GM10248 (cell line): Measurements from ENCODE around the gene MAP1LC3B.
"Not testable (repeated sequence)": the region's sequence is repeated elsewhere in the genome, so short reads cannot be mapped to it uniquely, and the experiment has no call there.

Experiments used
- CTCF ChIA-PET: fragments of 300-600 bp; sonication (Branson Sonifier 250); formaldehyde crosslinking; extraction: SDS; loops from one replicate; lab custom pipeline; 2021; ENCODE audit warnings: antibody characterized with exemption; lab: Yijun Ruan, JAX
- POLR2A ChIA-PET: fragments of 350-650 bp; sonication (Branson Sonifier 250); formaldehyde crosslinking; extraction: SDS; loops from one replicate; lab custom pipeline; 2020; ENCODE audit warnings: antibody characterized with exemption; lab: Yijun Ruan, JAX
- DNase-seq: peaks from one replicate; pipeline ENCODE4 v3.0.0; 2012; ENCODE audit errors: extremely low spot score
- TF ChIP-seq, protein P1 (sequence below): IDR thresholded peaks from 2 replicates; pipeline ENCODE4 v1.5.1; 2012; ENCODE audit warnings: mild to moderate bottlenecking, low read depth; ENCODE audit errors: extremely low read depth, missing control alignments, control extremely low read depth

The MAP1LC3B gene

DNA sequence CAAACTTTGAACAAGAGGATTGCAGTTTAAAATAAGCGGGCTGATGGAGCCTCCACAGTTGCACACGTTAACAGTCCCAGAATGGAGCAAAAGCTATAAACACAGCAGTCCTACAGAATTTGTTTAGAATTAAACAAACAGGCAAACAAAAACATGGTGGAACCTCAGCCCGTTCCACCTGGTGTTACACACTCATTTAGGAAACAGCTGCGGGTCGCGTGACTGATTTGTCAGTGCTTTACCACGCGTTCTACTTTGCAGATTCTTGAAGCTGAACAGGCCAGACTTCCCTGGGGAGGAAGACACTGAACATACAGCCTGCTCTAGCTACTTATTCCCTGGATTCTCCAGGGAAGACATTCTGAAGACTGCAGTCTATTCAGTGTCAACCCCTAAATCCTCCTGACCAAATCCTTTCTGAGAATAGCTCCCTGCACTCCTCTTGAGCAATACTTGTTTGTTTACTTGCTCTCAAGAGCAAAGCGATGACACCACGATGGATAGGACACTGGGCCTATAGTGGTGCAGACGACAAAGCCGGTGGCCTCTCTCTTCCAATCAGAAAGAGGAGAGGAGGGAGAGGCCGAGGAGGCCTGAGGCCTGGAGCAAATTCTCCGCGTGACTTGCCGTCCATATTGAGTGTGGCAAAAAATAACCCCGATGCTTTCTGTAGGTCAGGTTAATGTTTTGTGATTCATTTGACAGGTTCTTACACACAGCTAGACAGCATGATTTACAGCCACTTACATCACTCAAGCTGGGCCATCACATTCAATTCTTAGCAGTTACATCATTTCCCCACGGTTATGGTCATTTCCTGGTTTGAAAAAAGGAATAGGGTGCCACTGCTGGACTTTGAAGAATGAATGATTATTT, 4.0 kb upstream of the MAP1LC3B start:
- CTCF ChIA-PET: no interaction called here
- TF ChIP-seq, protein P1, sequence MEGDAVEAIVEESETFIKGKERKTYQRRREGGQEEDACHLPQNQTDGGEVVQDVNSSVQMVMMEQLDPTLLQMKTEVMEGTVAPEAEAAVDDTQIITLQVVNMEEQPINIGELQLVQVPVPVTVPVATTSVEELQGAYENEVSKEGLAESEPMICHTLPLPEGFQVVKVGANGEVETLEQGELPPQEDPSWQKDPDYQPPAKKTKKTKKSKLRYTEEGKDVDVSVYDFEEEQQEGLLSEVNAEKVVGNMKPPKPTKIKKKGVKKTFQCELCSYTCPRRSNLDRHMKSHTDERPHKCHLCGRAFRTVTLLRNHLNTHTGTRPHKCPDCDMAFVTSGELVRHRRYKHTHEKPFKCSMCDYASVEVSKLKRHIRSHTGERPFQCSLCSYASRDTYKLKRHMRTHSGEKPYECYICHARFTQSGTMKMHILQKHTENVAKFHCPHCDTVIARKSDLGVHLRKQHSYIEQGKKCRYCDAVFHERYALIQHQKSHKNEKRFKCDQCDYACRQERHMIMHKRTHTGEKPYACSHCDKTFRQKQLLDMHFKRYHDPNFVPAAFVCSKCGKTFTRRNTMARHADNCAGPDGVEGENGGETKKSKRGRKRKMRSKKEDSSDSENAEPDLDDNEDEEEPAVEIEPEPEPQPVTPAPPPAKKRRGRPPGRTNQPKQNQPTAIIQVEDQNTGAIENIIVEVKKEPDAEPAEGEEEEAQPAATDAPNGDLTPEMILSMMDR: no peak
- peak; percentile 86 for DNase-seq
- POLR2A ChIA-PET: interaction anchor here (1.4 to 1.5 kb wide), 2 partner anchors 12 to 13 kb away, joined by 6 read pairs; no protein-coding TSS in a partner anchor

DNA sequence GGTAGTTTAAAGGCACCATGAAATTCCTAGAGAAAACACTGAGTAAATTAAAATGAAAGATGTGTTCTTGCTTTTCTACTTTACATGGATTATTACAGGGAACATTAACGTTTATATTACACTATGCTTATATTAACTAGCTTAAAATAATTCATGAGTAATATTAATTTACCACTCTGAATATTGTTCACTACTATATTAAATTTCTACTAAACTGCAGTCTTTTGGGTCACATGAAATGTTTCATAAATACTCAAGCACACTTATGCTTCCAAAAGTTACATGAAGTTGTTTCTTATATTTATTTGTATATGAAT, 3.4 kb upstream of the MAP1LC3B start:
- POLR2A ChIA-PET: interaction anchor here (1.4 to 1.5 kb wide), 2 partner anchors 11 to 13 kb away, joined by 6 read pairs; no protein-coding TSS in a partner anchor
- CTCF ChIA-PET: no interaction called here
- no peak for DNase-seq
- TF ChIP-seq, protein P1: no peak

DNA sequence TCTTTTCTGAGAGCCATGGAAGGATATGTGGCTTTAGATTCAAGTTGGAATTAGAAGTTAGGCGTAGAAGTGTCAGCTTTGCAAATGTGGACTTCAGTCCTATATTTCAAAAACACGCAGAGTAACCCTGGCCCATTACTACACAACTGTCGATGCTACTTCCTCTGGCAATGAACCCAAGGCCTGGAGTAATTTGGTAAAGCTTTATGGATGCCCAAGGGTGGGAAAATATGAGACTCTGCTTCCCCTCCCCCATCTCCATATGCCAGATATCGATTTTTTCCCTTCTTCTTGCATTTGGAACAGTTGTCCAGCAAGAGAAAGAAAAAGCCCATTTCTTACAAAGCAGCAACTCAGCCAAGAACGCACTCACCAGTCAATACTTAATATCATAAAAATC, 2.9 kb upstream of the MAP1LC3B start:
- DNase-seq: no peak
- TF ChIP-seq, protein P1: no peak
- ChIA-PET POLR2A (no interaction called here), CTCF (no interaction called here)

DNA sequence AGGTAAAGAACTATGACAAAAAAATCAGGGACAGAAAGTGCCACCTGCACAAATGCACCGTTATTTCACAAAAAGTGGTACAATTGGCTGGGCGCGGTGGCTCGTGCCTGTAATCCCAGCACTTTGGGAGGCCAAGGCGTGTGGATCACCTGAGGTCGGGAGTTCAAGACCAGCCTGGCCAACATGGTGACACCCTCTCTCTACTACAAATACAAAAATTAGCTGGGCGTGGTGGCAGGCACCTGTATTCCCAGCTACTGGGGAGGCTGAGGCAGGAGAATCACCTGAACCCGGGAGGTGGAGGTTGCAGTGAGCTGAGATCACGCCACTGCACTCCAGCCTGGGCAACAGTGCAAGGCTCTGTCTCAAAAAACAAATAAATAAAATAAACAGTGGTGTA, 2.2 kb upstream of the MAP1LC3B start:
- DNase-seq, POLR2A ChIA-PET, CTCF ChIA-PET: not testable (repeated sequence)

DNA sequence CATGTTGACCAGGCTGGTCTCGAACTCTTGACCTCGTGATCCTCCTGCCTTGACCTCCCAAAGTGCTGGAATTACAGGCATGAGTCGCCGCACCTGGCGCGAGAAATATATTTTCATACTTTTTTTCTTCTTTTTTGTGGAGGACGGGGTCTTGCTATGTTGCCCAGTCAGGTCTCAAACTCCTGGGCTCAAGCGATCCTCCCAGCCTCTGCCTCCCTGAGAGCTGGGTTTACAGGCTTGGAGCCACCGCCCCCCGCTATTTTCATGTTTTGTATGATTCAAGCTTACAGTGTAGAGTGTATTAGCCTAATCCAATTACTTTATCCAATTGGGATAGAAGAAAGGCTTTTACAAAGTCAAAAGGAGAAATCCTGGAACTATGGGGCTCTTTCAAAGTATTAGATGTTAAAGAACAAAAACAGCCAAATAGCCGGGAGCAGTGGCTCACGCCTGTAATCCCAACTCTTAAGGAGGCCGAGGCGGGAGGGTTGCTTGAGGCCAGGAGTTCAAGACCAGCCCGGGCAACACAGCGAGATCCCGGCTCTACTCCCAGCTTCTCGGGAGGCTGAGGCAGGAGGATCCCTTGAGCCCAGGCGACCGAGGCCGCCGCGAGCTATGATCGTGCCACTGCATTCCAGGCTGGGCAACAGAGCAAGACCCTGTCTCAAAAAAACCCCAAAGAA, 1.4 kb upstream of the MAP1LC3B start:
- no peak for DNase-seq
- ChIA-PET POLR2A (no interaction called here), CTCF (no interaction called here)
- TF ChIP-seq, protein P1: no peak

DNA sequence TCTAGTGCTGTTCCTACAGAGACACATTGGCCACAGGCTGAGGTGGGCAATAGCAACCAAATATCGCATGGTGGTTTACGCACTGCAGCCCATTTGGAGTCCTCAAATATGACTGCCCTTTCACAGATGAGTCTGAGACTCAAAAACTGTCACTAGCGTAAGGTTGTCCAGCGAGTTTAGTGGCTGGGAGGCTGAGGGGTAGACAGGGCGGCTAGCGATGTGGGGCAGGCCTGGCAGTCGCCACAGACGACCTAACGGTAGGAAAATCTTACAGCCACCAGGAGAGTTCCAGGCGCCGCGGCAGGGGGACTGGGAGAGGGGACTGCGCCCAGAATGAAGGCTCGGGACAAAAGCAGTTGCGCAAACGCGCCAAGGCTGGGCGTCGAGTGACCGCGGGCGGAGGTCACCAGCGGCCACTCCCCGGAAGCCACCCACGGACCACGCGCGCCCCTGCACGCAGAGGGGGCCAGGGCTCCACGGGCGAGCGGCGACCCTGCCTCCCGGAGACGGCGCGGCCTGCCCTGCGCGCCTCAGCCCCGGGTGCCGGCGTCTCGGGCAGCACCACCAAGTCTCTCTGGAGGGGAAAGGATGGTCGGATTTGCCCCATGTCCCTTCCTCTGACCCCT, 699 bp upstream of the MAP1LC3B start:
- ChIA-PET POLR2A (no interaction called here), CTCF (no interaction called here)
- TF ChIP-seq, protein P1: no peak
- DNase-seq: no peak
